ENCODE results near the gene POR.
"Not testable (repeated sequence)": the region's sequence is repeated elsewhere in the genome, so short reads cannot be mapped to it uniquely, and the experiment has no call there.

POR gene

DNA sequence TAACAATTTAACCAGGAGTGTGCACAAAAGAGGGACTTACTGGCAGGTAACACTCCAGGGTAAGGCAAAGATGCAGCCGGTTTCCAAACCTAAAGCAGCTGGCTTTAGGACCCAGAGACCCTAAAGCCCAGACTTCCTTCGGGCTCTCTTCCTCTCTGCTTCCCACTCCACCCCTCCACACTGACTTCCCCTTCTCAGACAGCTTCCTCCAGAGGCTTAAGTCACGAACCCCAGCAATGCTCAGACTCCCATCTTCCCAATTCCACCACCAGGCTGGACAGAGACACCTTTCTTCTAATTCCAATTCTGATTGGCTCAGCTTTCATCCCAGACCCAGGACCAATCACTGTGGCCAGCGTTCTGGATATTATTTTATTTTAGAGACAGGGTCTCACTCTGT lies 108.0 kb downstream of the POR start:
- DNase-seq (ENCODE audit: low read depth in 3 of 3), result no peak

DNA sequence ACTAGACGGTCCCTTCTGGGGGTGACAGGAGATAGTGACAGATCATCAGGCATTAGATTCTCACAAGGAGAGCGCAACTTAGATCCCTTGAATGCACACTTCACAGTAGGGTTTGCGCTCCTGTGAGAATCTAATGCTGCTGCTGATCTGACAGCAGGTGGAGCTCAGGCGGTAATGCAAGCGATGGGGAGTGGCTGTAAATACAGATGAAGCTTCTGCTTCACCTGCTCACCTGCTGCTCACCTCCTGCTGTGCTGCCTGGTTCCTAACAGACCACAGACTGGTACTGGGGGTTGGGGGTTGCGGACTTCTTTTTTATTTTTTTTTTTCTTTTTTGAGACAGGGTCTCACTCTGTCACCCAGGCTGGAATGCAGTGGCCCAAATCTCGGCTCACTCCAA lies 114.7 kb downstream of the POR start:
- DNase-seq (ENCODE audit: low read depth in 3 of 3), result not testable (repeated sequence)

DNA sequence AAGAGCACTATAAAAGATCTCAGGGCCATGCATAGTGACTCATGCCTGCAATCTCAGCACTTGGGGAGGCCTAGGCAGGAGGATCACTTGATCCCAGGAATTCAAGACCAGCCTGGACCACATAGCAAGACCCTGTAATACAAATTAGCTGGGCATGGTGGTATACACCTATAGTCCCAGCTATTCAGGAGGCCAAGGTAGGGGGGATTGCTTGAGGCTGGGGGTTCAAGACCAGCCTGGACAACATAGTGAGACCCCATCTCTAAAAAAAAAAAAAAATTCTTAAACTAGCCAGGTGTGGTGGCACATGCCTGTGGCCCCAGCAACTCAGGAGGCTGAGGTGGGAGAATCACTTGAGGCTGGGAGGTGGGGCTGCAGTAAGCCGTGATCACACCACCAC lies 117.0 kb downstream of the POR start:
- no peak for DNase-seq (ENCODE audit: low read depth in 3 of 3)
